OCI-LY1 (cell line): ENCODE data around the gene LEKR1.

Experiments used
- H2AFZ ChIP-seq: fragments of 200-600 bp; sonication (generic), shearing (Covaris generic); 2 replicates; pipeline ENCODE4 v1.6.0; 2014; ENCODE audit warnings: antibody characterized with exemption, mild to moderate bottlenecking, low read length
- H3F3A ChIP-seq: fragments of 200-600 bp; sonication (generic), shearing (Covaris generic); 2 replicates; pipeline ENCODE4 v1.6.0; 2014; ENCODE audit warnings: mild to moderate bottlenecking, antibody characterized with exemption, low read length, moderate library complexity; ENCODE audit not compliant: insufficient read depth
- H3K27ac ChIP-seq: fragments of 200-600 bp; sonication (generic); 2 replicates; pipeline ENCODE4 v1.5.1; 2014; ENCODE audit warnings: low read length, mixed run types, mild to moderate bottlenecking, low read depth; ENCODE audit not compliant: poor library complexity, severe bottlenecking
- H3K27me3 ChIP-seq: fragments of 200-600 bp; sonication (generic); 2 replicates; pipeline ENCODE4 v1.6.0; 2014; ENCODE audit warnings: antibody characterized with exemption, mild to moderate bottlenecking, low read length, moderate library complexity; ENCODE audit not compliant: insufficient read depth
- H3K36me3 ChIP-seq: fragments of 200-600 bp; sonication (generic); 2 replicates; pipeline ENCODE4 v1.6.1; 2014; ENCODE audit warnings: mild to moderate bottlenecking, antibody characterized with exemption, low read length, moderate library complexity, mixed read lengths; ENCODE audit not compliant: insufficient read depth
- H3K4me1 ChIP-seq: fragments of 200-600 bp; sonication (generic); 2 replicates; pipeline ENCODE4 v1.5.1; 2014; ENCODE audit warnings: mild to moderate bottlenecking, low read length, moderate library complexity; ENCODE audit not compliant: insufficient read depth, severe bottlenecking
- H3K4me2 ChIP-seq: fragments of 200-600 bp; sonication (generic), shearing (Covaris generic); 2 replicates; pipeline ENCODE4 v1.6.1; 2014; ENCODE audit warnings: low read length
- H3K4me3 ChIP-seq: fragments of 200-600 bp; sonication (generic); 2 replicates; pipeline ENCODE4 v1.5.1; 2014; ENCODE audit warnings: low read length, low read depth, mild to moderate bottlenecking, mixed read lengths; ENCODE audit not compliant: poor library complexity, severe bottlenecking
- H3K79me2 ChIP-seq: fragments of 200-600 bp; shearing (Covaris generic); 2 replicates; pipeline ENCODE4 v1.6.1; 2016; ENCODE audit warnings: mixed run types, low read length, mixed read lengths; ENCODE audit not compliant: insufficient read depth
- H3K9ac ChIP-seq: fragments of 200-600 bp; sonication (generic), shearing (Covaris generic); 2 replicates; pipeline ENCODE4 v1.6.1; 2014; ENCODE audit warnings: mild to moderate bottlenecking, low read length, mixed read lengths
- H3K9me2 ChIP-seq: fragments of 200-600 bp; sonication (generic), shearing (Covaris generic); 2 replicates; pipeline ENCODE4 v1.6.1; 2014; ENCODE audit warnings: low read depth, mild to moderate bottlenecking, low read length, mixed read lengths
- H3K9me3 ChIP-seq: fragments of 200-600 bp; shearing (Covaris generic); 2 replicates; pipeline ENCODE4 v1.6.1; 2014; ENCODE audit warnings: low read length, mixed read lengths
- H4K20me1 ChIP-seq: fragments of 200-600 bp; sonication (generic), shearing (Covaris generic); 2 replicates; pipeline ENCODE4 v1.6.0; 2016; ENCODE audit warnings: mild to moderate bottlenecking, low read length; ENCODE audit not compliant: insufficient read depth
- CTCF ChIP-seq: fragments of 200-600 bp; sonication (generic), shearing (Covaris generic); IDR thresholded peaks from 2 replicates; pipeline ENCODE4 v1.5.1; 2017; ENCODE audit warnings: mild to moderate bottlenecking, antibody characterized with exemption, low read length, moderate library complexity, mixed read lengths
- EZH2 ChIP-seq: fragments of 200-600 bp; sonication (generic), shearing (Covaris generic); IDR thresholded peaks from 2 replicates; pipeline ENCODE4 v1.8.0; 2017; ENCODE audit warnings: borderline replicate concordance, mixed run types, mild to moderate bottlenecking, antibody characterized with exemption, low read length, moderate library complexity, mixed read lengths

LEKR1 gene

GRCh38 chr3:156834962-156835535 is 8.9 kb downstream of the LEKR1 start:
- no peak for TF ChIP-seq EZH2
- TF ChIP-seq CTCF, result no peak
- Histone ChIP-seq H3K9me2 (no peaks in the 10 kb centered on the region), H3K4me1 (peaks cover 6% of the 10 kb centered on the region), H3K36me3 (no peaks in the 10 kb centered on the region; the same call in 1 of the 2 replicates), H3K4me2 (no peak overlapping the region), H3K4me3 (no peak overlapping the region), H3K27me3 (no peaks in the 10 kb centered on the region), H3F3A (0 out of 2 replicates have a peak, but pooled peaks cover 4% of the 10 kb centered on the region), H4K20me1 (no peaks in the 10 kb centered on the region), H3K9ac (no peak overlapping the region), H3K9me3 (no peaks in the 10 kb centered on the region), H3K79me2 (no peaks in the 10 kb centered on the region), H2AFZ (no peak overlapping the region), H3K27ac (no peak overlapping the region)

GRCh38 chr3:156836701-156837100 is 10.5 kb downstream of the LEKR1 start:
- H3K27ac ChIP-seq, result no peak overlapping the region
- H3F3A ChIP-seq, result 0 out of 2 replicates have a peak, but pooled peaks cover 4% of the 10 kb centered on the region
- H3K36me3 ChIP-seq, result no peaks in the 10 kb centered on the region
- TF ChIP-seq CTCF (no peak), EZH2 (no peak)
- no peaks in the 10 kb centered on the region for H3K27me3 ChIP-seq
- H3K9me2 ChIP-seq, result no peaks in the 10 kb centered on the region
- H3K9me3 ChIP-seq, result no peaks in the 10 kb centered on the region
- no peaks in the 10 kb centered on the region for H4K20me1 ChIP-seq
- no peaks in the 10 kb centered on the region for H3K79me2 ChIP-seq
- no peak overlapping the region for H3K4me2 ChIP-seq
- no peak overlapping the region for H2AFZ ChIP-seq
- no peak overlapping the region for H3K9ac ChIP-seq
- peaks cover 10% of the 10 kb centered on the region for H3K4me1 ChIP-seq
- H3K4me3 ChIP-seq, result no peak overlapping the region

GRCh38 chr3:156837115-156837514 is 11.0 kb downstream of the LEKR1 start:
- TF ChIP-seq CTCF, result no peak
- no peak for TF ChIP-seq EZH2

More at GRCh38 chr3:156837115-156837514, 11.0 kb downstream of the LEKR1 start:
- H3K4me2 ChIP-seq, result no peak overlapping the region
- H3K27me3 ChIP-seq, result no peaks in the 10 kb centered on the region
- H3K9me2 ChIP-seq, result no peaks in the 10 kb centered on the region
- no peaks in the 10 kb centered on the region for H4K20me1 ChIP-seq
- H3K4me3 ChIP-seq, result no peak overlapping the region
- H3K79me2 ChIP-seq, result no peaks in the 10 kb centered on the region
- no peaks in the 10 kb centered on the region for H3K9me3 ChIP-seq
- H3K36me3 ChIP-seq, result no peaks in the 10 kb centered on the region
- 0 out of 2 replicates have a peak, but pooled peaks cover 4% of the 10 kb centered on the region for H3F3A ChIP-seq
- no peak overlapping the region for H3K9ac ChIP-seq
- peaks cover 14% of the 10 kb centered on the region for H3K4me1 ChIP-seq
- H3K27ac ChIP-seq, result no peak overlapping the region
- no peak overlapping the region for H2AFZ ChIP-seq
